Endodermal cell (in vitro differentiated cells): ENCODE results near the gene PLA2G3. TPM values are rescaled to one million over a fixed set of nuclear protein-coding genes. Genes with fewer than 3 reads are reported as not detected.
"Not testable (repeated sequence)": the region's sequence is repeated elsewhere in the genome, so short reads cannot be mapped to it uniquely, and the experiment has no call there.

ENCODE experiments used
- DNase-seq: peaks from one replicate; pipeline ENCODE4 v3.0.0-alpha.2; 2017
- H3K27ac ChIP-seq: 2 replicates; pipeline ENCODE4 v1.5.1; 2013; ENCODE audit warnings: mild to moderate bottlenecking, low read depth, low read length, moderate library complexity
- H3K27me3 ChIP-seq: 2 replicates; pipeline ENCODE4 v1.6.1; 2013; ENCODE audit warnings: mild to moderate bottlenecking, low read length, moderate library complexity; ENCODE audit not compliant: insufficient read depth, control insufficient read depth, poor library complexity, severe bottlenecking
- H3K36me3 ChIP-seq: 2 replicates; pipeline ENCODE4 v1.7.0; 2013; ENCODE audit warnings: mild to moderate bottlenecking, low read length, moderate library complexity; ENCODE audit not compliant: control insufficient read depth, insufficient read depth
- H3K4me1 ChIP-seq: one replicate; pipeline ENCODE4 v1.7.0; 2013; ENCODE audit warnings: low read length; ENCODE audit not compliant: control insufficient read depth, insufficient read depth
- H3K4me3 ChIP-seq: 2 replicates; pipeline ENCODE4 v1.5.1; 2013; ENCODE audit warnings: mild to moderate bottlenecking, low read length, moderate library complexity
- H3K9ac ChIP-seq: 2 replicates; pipeline ENCODE4 v1.6.1; 2013; ENCODE audit warnings: mild to moderate bottlenecking, low read length, moderate library complexity; ENCODE audit not compliant: poor library complexity, severe bottlenecking; ENCODE audit errors: extremely low read depth
- H3K9me3 ChIP-seq: 2 replicates; pipeline ENCODE4 v1.6.1; 2013; ENCODE audit warnings: mild to moderate bottlenecking, low read length, moderate library complexity; ENCODE audit not compliant: control insufficient read depth
- H3K27ac Mint-ChIP-seq: 2 replicates; pipeline ENCODE4 v1.8.0; 2020; ENCODE audit warnings: mixed read lengths
- H3K27me3 Mint-ChIP-seq: 2 replicates; pipeline ENCODE4 v1.8.0; 2021; ENCODE audit warnings: mild to moderate bottlenecking, mixed read lengths; ENCODE audit not compliant: insufficient read depth
- H3K36me3 Mint-ChIP-seq: 2 replicates; pipeline ENCODE4 v1.8.0; 2020; ENCODE audit warnings: low read depth, mixed read lengths
- H3K4me1 Mint-ChIP-seq: 2 replicates; pipeline ENCODE4 v1.8.0; 2020; ENCODE audit warnings: mixed read lengths
- H3K4me3 Mint-ChIP-seq: 2 replicates; pipeline ENCODE4 v1.8.0; 2020; ENCODE audit warnings: mild to moderate bottlenecking, moderate library complexity, mixed read lengths
- H3K9me3 Mint-ChIP-seq: 2 replicates; pipeline ENCODE4 v1.8.0; 2020; ENCODE audit warnings: mild to moderate bottlenecking, mixed read lengths
- WGBS, 2 experiments: methylation state at CpG; one replicate each; pipeline versions ENCODE4 v1.1.5 to v1.1.7; 2013; ENCODE audit warnings: missing lambda C conversion rate in 2 of 2, mixed read lengths in 1 of 2; ENCODE audit not compliant: insufficient coverage in 1 of 2, insufficient read length in 1 of 2; 5-methylcytosine and 5-hydroxymethylcytosine counted together
- total RNA-seq, 2 donors: library from RNA; stranded (reverse); fragmentation: NEBNext Ultra II Directional in 1 of 2; extraction: Animal tissue kit (Norgen Biotek cat#: 25700) in 1 of 2; gene quantifications; 2 replicates in 1 of 2; 3 replicates in 1 of 2; pipeline ENCODE4 v1.2.1, GENCODE V29; 2021
- TF ChIP-seq, protein P1 (sequence below): fragments of 200-600 bp; sonication (generic); conservative IDR thresholded peaks from 2 replicates; pipeline ENCODE4 v1.5.0; 2021; ENCODE audit warnings: antibody characterized with exemption, mild to moderate bottlenecking

The PLA2G3 gene
- total RNA-seq, 2 donors from 2014 or later: 4.1 to 4.6 TPM

DNA sequence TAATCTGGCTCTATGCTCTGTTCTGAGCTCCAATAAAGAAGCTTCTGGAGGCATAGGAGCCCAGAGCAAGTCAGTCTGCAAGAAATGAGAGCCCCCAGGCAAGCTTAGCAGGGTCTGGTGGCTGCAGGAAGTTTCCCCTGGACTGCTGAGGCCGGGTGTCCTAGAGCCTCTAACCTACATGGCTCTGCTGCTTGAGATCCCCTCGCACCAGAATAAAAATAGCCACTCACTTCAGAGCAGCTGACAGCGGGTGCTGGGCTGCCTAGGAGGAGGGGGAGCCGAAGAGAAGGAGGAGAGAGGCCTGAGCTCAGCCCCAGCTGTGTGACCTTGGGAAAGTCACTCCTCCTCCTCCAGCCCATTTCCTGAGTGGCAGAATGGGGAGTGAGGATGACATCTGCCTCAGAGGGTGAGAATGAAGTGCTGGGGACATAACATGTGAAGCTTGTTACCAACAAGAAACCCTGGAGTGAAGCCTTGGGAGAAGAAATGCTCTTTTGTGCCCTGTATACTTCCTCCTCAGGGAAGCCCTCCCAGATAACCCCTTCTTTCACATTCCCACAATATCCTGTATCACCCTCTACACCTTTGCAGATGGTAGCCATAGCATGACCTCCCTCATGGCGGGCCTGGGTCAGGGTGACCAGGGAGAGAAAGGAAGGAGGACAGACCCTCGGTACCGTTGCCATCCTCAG is 21.1 kb downstream of the PLA2G3 start:
- Mint-ChIP-seq H3K27me3 (peaks cover 10% of the 10 kb centered on the region), H3K4me1 (no peaks in the 10 kb centered on the region), H3K4me3 (no peak overlapping the region), H3K36me3 (no peaks in the 10 kb centered on the region), H3K9me3 (no peaks in the 10 kb centered on the region), H3K27ac (no peak overlapping the region)
- WGBS, 2 experiments: 49 to 86% methylated on average over 3 to 7 of the region's 7 CpGs
- no peak overlapping the region for H3K9ac ChIP-seq
- no peak overlapping the region for H3K4me3 ChIP-seq
- TF ChIP-seq, protein P1, sequence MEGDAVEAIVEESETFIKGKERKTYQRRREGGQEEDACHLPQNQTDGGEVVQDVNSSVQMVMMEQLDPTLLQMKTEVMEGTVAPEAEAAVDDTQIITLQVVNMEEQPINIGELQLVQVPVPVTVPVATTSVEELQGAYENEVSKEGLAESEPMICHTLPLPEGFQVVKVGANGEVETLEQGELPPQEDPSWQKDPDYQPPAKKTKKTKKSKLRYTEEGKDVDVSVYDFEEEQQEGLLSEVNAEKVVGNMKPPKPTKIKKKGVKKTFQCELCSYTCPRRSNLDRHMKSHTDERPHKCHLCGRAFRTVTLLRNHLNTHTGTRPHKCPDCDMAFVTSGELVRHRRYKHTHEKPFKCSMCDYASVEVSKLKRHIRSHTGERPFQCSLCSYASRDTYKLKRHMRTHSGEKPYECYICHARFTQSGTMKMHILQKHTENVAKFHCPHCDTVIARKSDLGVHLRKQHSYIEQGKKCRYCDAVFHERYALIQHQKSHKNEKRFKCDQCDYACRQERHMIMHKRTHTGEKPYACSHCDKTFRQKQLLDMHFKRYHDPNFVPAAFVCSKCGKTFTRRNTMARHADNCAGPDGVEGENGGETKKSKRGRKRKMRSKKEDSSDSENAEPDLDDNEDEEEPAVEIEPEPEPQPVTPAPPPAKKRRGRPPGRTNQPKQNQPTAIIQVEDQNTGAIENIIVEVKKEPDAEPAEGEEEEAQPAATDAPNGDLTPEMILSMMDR: no peak
- no peaks in the 10 kb centered on the region for H3K4me1 ChIP-seq
- DNase-seq: no peak
- no peaks in the 10 kb centered on the region for H3K36me3 ChIP-seq
- H3K27me3 ChIP-seq: no peaks in the 10 kb centered on the region
- no peaks in the 10 kb centered on the region for H3K9me3 ChIP-seq
- no peak overlapping the region for H3K27ac ChIP-seq

DNA sequence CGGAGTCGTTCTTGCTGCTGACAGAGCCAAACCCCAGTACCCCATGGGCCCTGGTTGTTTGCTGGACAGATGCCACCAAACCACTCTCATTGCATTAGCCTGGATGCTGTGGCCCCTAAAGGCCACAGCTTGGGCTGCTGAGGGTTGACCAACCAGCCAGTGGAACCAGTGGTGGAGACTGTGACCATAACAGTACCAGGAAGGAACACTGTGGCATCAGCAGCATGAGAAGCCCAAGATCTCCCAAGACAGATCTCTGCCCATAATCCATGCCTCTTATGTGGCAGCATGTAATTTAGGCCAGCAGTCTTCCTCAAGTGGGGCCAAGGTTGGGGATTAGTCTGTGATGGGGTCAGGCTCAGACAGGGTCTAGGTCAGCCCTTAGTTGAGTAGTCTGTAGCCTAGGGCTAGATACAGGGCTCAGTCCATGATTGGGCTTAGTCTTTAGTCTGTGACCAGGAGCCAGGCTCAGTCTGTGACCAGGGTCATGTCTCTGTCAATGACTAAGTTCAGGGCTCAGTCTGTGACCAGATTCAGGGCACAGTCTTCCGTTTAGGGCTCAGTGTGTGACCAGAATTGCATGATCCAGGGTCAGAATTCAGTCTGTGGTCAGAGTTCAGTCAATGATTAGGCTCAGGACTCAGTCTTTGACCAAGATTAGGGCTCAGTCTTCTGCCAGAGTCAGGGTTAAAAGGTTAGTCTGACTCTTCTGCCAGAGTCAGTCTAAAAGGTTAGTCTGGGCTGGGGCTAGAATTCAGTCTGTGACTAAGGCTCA is 22.1 kb downstream of the PLA2G3 start:
- Mint-ChIP-seq H3K4me3 (no peak overlapping the region), H3K9me3 (no peaks in the 10 kb centered on the region), H3K36me3 (no peaks in the 10 kb centered on the region), H3K4me1 (no peaks in the 10 kb centered on the region), H3K27ac (no peak overlapping the region), H3K27me3 (peaks cover 5% of the 10 kb centered on the region)
- H3K9me3 ChIP-seq: no peaks in the 10 kb centered on the region
- no peaks in the 10 kb centered on the region for H3K4me1 ChIP-seq
- no peak overlapping the region for H3K4me3 ChIP-seq
- H3K27me3 ChIP-seq: no peaks in the 10 kb centered on the region
- TF ChIP-seq, protein P1: no peak
- H3K9ac ChIP-seq: no peak overlapping the region
- no peak for DNase-seq
- no peak overlapping the region for H3K27ac ChIP-seq
- H3K36me3 ChIP-seq: no peaks in the 10 kb centered on the region
- whole genome bisulfite sequencing, 2 experiments: 91 to 100% methylated on average over 1 to 3 of the region's 3 CpGs

DNA sequence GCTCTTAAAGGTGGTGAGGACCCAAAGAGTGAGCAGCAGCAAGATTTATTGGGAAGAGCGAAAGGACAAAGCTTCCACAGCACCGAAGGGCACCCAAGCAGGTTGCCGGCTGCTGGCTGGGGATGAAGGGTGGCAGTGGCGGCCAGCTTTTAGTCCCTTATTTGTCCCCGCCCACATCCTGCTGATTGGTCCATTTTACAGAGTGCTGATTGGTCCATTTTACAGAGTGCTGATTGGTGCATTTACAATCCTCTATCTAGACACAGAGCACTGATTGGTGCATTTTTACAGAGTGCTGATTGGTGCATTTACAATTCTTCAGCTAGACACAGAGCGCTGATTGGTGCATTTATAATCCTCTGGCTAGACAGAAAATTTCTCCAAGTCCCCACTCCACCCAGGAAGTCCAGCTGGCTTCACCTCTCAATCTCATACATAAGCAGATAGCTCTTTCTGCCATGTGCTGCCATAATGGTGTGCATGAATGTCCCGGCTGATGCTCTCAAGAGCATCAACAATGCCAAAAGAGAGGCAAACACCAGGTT is 27.7 kb downstream of the PLA2G3 start:
- H3K9me3 Mint-ChIP-seq, H3K36me3 ChIP-seq, H3K4me3 ChIP-seq, DNase-seq, H3K9me3 ChIP-seq, H3K4me3 Mint-ChIP-seq, H3K4me1 ChIP-seq, H3K27ac Mint-ChIP-seq, H3K36me3 Mint-ChIP-seq, H3K27me3 ChIP-seq, H3K9ac ChIP-seq, H3K27ac ChIP-seq, H3K27me3 Mint-ChIP-seq, H3K4me1 Mint-ChIP-seq: not testable (repeated sequence)
- 85 to 88% methylated on average over 4 to 7 of the region's 7 CpGs for WGBS, 2 experiments
